Suprapubic skin (tissue), 4 donors: Measurements from ENCODE around the gene CDH8.

ENCODE experiments used
- CTCF ChIP-seq, 2 donors: fragments of 200-600 bp in 1 of 2; fragments of 450-650 bp in 1 of 2; sonication (generic) in 1 of 2; IDR thresholded peaks; one replicate each; pipeline ENCODE4 v1.5.1; 2016 to 2019; ENCODE audit warnings: antibody characterized with exemption in 2 of 2, mild to moderate bottlenecking in 1 of 2, moderate library complexity in 1 of 2
- EP300 ChIP-seq: sonication (generic); formaldehyde crosslinking; IDR thresholded peaks from one replicate; pipeline ENCODE4 v1.6.1; 2017; ENCODE audit warnings: antibody characterized with exemption
- POLR2A ChIP-seq, 2 donors: fragments of 450-650 bp; IDR thresholded peaks; one replicate each; pipeline ENCODE4 v1.6.1; 2017; ENCODE audit warnings: antibody characterized with exemption in 2 of 2, mild to moderate bottlenecking in 2 of 2, moderate library complexity in 2 of 2
- POLR2AphosphoS5 ChIP-seq, 3 donors: sonication (generic); formaldehyde crosslinking; IDR thresholded peaks; one replicate each; pipeline ENCODE4 v1.6.1; 2017; ENCODE audit warnings: antibody characterized with exemption in 3 of 3

- no peak for TF ChIP-seq EP300
- no peak for TF ChIP-seq CTCF (IDR thresholded peaks at IDR 0.05)
- TF ChIP-seq POLR2A (IDR thresholded peaks at IDR 0.05), result no peak
- no peak for TF ChIP-seq POLR2AphosphoS5 (IDR thresholded peaks at IDR 0.05)
Observed at GRCh38 chr16:61730997-61731396, 305.2 kb downstream of the CDH8 start.
